ENCODE results near the gene HTR1E. TPM values are rescaled to one million over a fixed set of nuclear protein-coding genes. Genes with fewer than 3 reads are reported as not detected.

Gene HTR1E
- total and polyA plus RNA-seq, 12 donors: 0.13 to 0.22 TPM; not detected in 10

DNA sequence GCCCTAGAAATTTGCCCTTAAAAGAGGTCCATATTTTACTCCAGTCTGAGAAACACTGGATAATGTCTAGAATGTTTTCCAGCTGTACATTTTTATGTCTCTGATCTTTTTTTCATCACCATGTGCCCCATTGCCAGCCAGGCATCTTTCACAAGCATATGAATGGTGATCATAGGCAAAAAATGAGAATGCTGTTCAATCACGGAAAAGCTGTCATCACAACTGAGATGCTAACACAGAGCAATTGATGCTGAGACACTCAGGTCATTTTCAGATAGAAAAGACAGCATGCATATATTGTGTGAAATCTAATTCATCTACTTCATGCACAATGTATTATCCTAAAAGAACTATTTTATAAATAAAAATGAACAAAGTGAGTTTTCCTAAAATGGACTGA, 116.0 kb downstream of the HTR1E start:
- Histone ChIP-seq H3K27me3 (no peaks in the 10 kb centered on the region), H3K4me3 (no peak overlapping the region), H3K4me1 (replicated peaks in 1 of 2) (no peaks in the 10 kb centered on the region), H3K9me3 (replicated peaks in 1 of 3) (no peaks in the 10 kb centered on the region), H3K36me3 (replicated peaks in 1 of 2) (no peaks in the 10 kb centered on the region), H3K27ac (no peak overlapping the region)
- WGBS, 4 donors: 71 to 83% (median 80%) methylated on average over 1 of the region's 1 CpG
- TF ChIP-seq POLR2A (IDR thresholded peaks at IDR 0.05): no peak
- TF ChIP-seq, protein P1, sequence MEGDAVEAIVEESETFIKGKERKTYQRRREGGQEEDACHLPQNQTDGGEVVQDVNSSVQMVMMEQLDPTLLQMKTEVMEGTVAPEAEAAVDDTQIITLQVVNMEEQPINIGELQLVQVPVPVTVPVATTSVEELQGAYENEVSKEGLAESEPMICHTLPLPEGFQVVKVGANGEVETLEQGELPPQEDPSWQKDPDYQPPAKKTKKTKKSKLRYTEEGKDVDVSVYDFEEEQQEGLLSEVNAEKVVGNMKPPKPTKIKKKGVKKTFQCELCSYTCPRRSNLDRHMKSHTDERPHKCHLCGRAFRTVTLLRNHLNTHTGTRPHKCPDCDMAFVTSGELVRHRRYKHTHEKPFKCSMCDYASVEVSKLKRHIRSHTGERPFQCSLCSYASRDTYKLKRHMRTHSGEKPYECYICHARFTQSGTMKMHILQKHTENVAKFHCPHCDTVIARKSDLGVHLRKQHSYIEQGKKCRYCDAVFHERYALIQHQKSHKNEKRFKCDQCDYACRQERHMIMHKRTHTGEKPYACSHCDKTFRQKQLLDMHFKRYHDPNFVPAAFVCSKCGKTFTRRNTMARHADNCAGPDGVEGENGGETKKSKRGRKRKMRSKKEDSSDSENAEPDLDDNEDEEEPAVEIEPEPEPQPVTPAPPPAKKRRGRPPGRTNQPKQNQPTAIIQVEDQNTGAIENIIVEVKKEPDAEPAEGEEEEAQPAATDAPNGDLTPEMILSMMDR (IDR thresholded peaks at IDR 0.05): no peak
- intact Hi-C loops (cut with DNase I): no loop called here
- no peak for DNase-seq

- DNase-seq: no peak
- WGBS, 4 donors: 72 to 83% (median 79%) methylated on average over 3 of the region's 3 CpGs
- Histone ChIP-seq H3K9me3 (replicated peaks in 1 of 3) (no peaks in the 10 kb centered on the region), H3K36me3 (replicated peaks in 1 of 2) (no peaks in the 10 kb centered on the region), H3K4me3 (no peak overlapping the region), H3K27ac (no peak overlapping the region), H3K27me3 (no peaks in the 10 kb centered on the region), H3K4me1 (replicated peaks in 1 of 2) (no peaks in the 10 kb centered on the region)
- no peak for TF ChIP-seq POLR2A (IDR thresholded peaks at IDR 0.05)
- intact Hi-C loops (cut with DNase I): no loop called here
These were observed 117.0 kb downstream of the HTR1E start for GRCh38 chr6:87054143-87054833.

GRCh38 chr6:87059943-87060342, 122.6 kb downstream of the HTR1E start:
- intact Hi-C loops (cut with DNase I): no loop called here
- DNase-seq: no peak
- no peaks in the 10 kb centered on the region for H3K4me1 ChIP-seq (replicated peaks in 1 of 2)
- H3K36me3 ChIP-seq (replicated peaks in 1 of 2): no peaks in the 10 kb centered on the region
- no peak overlapping the region for H3K4me3 ChIP-seq
- H3K27ac ChIP-seq: no peak overlapping the region
- TF ChIP-seq POLR2A (IDR thresholded peaks at IDR 0.05): no peak
- TF ChIP-seq, protein P1 (IDR thresholded peaks at IDR 0.05): no peak
- H3K9me3 ChIP-seq (replicated peaks in 1 of 3): no peaks in the 10 kb centered on the region
- H3K27me3 ChIP-seq: no peaks in the 10 kb centered on the region
- WGBS, 4 donors: 82 to 94% (median 91%) methylated on average over 6 to 18 of the region's 18 CpGs

- intact Hi-C loops (cut with DNase I): no loop called here
- WGBS, 4 donors: 48 to 66% (median 60%) methylated on average over 5 of the region's 5 CpGs
- TF ChIP-seq POLR2A (IDR thresholded peaks at IDR 0.05): no peak
- Histone ChIP-seq H3K4me3 (no peak overlapping the region), H3K27ac (no peak overlapping the region), H3K4me1 (replicated peaks in 1 of 2) (no peaks in the 10 kb centered on the region), H3K27me3 (peaks cover 4% of the 10 kb centered on the region), H3K36me3 (replicated peaks in 1 of 2) (no peaks in the 10 kb centered on the region), H3K9me3 (replicated peaks in 1 of 3) (no peaks in the 10 kb centered on the region)
- no peak for DNase-seq
These were observed 127.8 kb downstream of the HTR1E start for GRCh38 chr6:87065117-87065516.

Small RNAs within 50 kb of the gene (small RNA-seq; reads per million reads assigned to genes)
- gene AL157777.2 (0 reads per million in 2 donors), gene MTHFD2P2 (0 reads per million in 2 donors)

Other genes with a start within 250 kb of the HTR1E start
- gene CGA, start 157.6 kb downstream of the HTR1E start, total RNA-seq: under 1 TPM in 4 of 9 donors, not detected in 5; 0.34 to 0.83 (median 0.59) TPM
- under 1 TPM in 1 of 3 donors, not detected in 2; 0.29 TPM for gene CGA, start 157.6 kb downstream of the HTR1E start, polyA plus RNA-seq
- gene ZNF292, start 218.0 kb downstream of the HTR1E start, total RNA-seq: 10 to 100 TPM; 10.5 to 57.2 (median 32.8) TPM
- 10 to 100 TPM in 1 of 3 donors, 1 to 10 TPM in 2; 4.8 to 16.0 (median 9.8) TPM for gene ZNF292, start 218.0 kb downstream of the HTR1E start, polyA plus RNA-seq